ENCODE measurements around the gene OR4K13. TPM values are rescaled to one million over a fixed set of nuclear protein-coding genes. Genes with fewer than 3 reads are reported as not detected.

Gene OR4K13
- not detected for total RNA-seq

GRCh38 chr14:20035938-20036337 is at the start of gene OR4K13:
Gene OR4K13 (minus strand): TSS chr14:20036038. CDS start chr14:20034758, 1,280 bp downstream.
- Histone ChIP-seq H3K4me1 (no peaks in the 10 kb centered on the region), H3K27ac (no peak within 1 kb of the TSS), H3K4me3 (no peak within 1 kb of the TSS), H3K36me3 (no peaks in the 10 kb centered on the region), H3K9me3 (no peaks in the 10 kb centered on the region), H3K27me3 (no peaks in the 10 kb centered on the region)
- DNase-seq (ENCODE audit: extremely low spot score in 2 of 2) = no peak
- TF ChIP-seq POLR2AphosphoS5 (IDR thresholded peaks at IDR 0.05; ENCODE audit: insufficient read depth in 1 of 2, low read depth in 1 of 2) (no peak), POLR2A (IDR thresholded peaks at IDR 0.05) (no peak), CTCF (IDR thresholded peaks at IDR 0.05) (no peak)
- intact Hi-C loops (cut with DNase I) = no loop called here

GRCh38 chr14:20059745-20060144 is 23.9 kb upstream of the OR4K13 start, which contains the start of gene OR4L1:
Gene OR4L1 (plus strand): TSS chr14:20060045. CDS start chr14:20060045, 0 bp downstream.
- no peaks in the 10 kb centered on the region for H3K4me1 ChIP-seq
- no peaks in the 10 kb centered on the region for H3K36me3 ChIP-seq
- no peak for DNase-seq (ENCODE audit: extremely low spot score in 2 of 2)
- intact Hi-C loops (cut with DNase I) = no loop called here
- H3K4me3 ChIP-seq = no peak within 1 kb of the TSS
- H3K27me3 ChIP-seq = no peaks in the 10 kb centered on the region
- H3K9me3 ChIP-seq = no peaks in the 10 kb centered on the region
- no peak within 1 kb of the TSS for H3K27ac ChIP-seq
- no peak for TF ChIP-seq POLR2A (IDR thresholded peaks at IDR 0.05)
- TF ChIP-seq POLR2AphosphoS5 (IDR thresholded peaks at IDR 0.05; ENCODE audit: insufficient read depth in 1 of 2, low read depth in 1 of 2) = no peak
- TF ChIP-seq CTCF (IDR thresholded peaks at IDR 0.05) = no peak

- no peak overlapping the region for H3K27ac ChIP-seq
- intact Hi-C loops (cut with DNase I) = no loop called here
- H3K27me3 ChIP-seq = no peaks in the 10 kb centered on the region
- TF ChIP-seq POLR2AphosphoS5 (IDR thresholded peaks at IDR 0.05; ENCODE audit: insufficient read depth in 1 of 2, low read depth in 1 of 2) (no peak), POLR2A (IDR thresholded peaks at IDR 0.05) (no peak)
- H3K4me3 ChIP-seq = no peak overlapping the region
- no peaks in the 10 kb centered on the region for H3K36me3 ChIP-seq
- DNase-seq (ENCODE audit: extremely low spot score in 2 of 2) = no peak
- no peaks in the 10 kb centered on the region for H3K4me1 ChIP-seq
- no peaks in the 10 kb centered on the region for H3K9me3 ChIP-seq
Measured at GRCh38 chr14:20048202-20048601, 12.4 kb upstream of the OR4K13 start.

- Histone ChIP-seq H3K9me3 (no peaks in the 10 kb centered on the region), H3K4me3 (no peak overlapping the region), H3K4me1 (no peaks in the 10 kb centered on the region), H3K36me3 (no peaks in the 10 kb centered on the region), H3K27me3 (no peaks in the 10 kb centered on the region), H3K27ac (no peak overlapping the region)
- TF ChIP-seq POLR2A (IDR thresholded peaks at IDR 0.05) (no peak), CTCF (IDR thresholded peaks at IDR 0.05) (no peak), POLR2AphosphoS5 (IDR thresholded peaks at IDR 0.05; ENCODE audit: insufficient read depth in 1 of 2, low read depth in 1 of 2) (no peak)
- intact Hi-C loops (cut with DNase I) = no loop called here
- DNase-seq (ENCODE audit: extremely low spot score in 2 of 2) = no peak
Measured at GRCh38 chr14:20044243-20044642, 8.4 kb upstream of the OR4K13 start.

GRCh38 chr14:20035449-20035848 is 389 bp downstream of the OR4K13 start:
- intact Hi-C loops (cut with DNase I) = no loop called here
- no peak for TF ChIP-seq CTCF (IDR thresholded peaks at IDR 0.05)
- no peak for TF ChIP-seq POLR2AphosphoS5 (IDR thresholded peaks at IDR 0.05; ENCODE audit: insufficient read depth in 1 of 2, low read depth in 1 of 2)

More at GRCh38 chr14:20035449-20035848, 389 bp downstream of the OR4K13 start:
- DNase-seq (ENCODE audit: extremely low spot score in 2 of 2) = no peak
- Histone ChIP-seq H3K4me3 (no peak overlapping the region), H3K27ac (no peak overlapping the region), H3K27me3 (no peaks in the 10 kb centered on the region), H3K4me1 (no peaks in the 10 kb centered on the region), H3K9me3 (no peaks in the 10 kb centered on the region), H3K36me3 (no peaks in the 10 kb centered on the region)

Measured in vagina (tissue), 2 donors.